ENCODE measurements around the gene C4orf50.

C4orf50 gene

DNA sequence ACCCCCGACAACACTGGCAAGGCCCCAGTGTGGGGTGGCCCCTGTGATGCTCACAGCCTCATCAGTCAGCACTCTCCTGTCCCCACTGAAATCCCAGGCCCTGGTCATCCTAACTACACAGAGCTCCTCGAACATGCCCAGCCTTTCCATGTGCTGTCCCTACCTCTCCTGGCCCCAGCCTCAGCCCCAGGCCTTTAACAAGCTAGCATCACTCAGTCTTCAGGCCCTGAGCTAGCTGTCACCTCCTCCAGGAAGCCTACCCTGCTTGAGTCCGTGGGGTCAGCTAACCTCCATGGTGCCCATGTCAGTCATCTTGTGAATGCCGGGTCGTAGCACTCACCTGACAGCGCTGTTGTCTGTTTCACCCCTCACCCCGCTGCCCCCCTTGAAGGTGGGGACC is 25.6 kb upstream of the C4orf50 start:
- DNase-seq (ENCODE audit: low read depth in 2 of 2), result no peak

GRCh38 chr4:6043188-6043587 is 25.0 kb upstream of the C4orf50 start:
- no peak for DNase-seq (ENCODE audit: low read depth in 2 of 2)

DNA sequence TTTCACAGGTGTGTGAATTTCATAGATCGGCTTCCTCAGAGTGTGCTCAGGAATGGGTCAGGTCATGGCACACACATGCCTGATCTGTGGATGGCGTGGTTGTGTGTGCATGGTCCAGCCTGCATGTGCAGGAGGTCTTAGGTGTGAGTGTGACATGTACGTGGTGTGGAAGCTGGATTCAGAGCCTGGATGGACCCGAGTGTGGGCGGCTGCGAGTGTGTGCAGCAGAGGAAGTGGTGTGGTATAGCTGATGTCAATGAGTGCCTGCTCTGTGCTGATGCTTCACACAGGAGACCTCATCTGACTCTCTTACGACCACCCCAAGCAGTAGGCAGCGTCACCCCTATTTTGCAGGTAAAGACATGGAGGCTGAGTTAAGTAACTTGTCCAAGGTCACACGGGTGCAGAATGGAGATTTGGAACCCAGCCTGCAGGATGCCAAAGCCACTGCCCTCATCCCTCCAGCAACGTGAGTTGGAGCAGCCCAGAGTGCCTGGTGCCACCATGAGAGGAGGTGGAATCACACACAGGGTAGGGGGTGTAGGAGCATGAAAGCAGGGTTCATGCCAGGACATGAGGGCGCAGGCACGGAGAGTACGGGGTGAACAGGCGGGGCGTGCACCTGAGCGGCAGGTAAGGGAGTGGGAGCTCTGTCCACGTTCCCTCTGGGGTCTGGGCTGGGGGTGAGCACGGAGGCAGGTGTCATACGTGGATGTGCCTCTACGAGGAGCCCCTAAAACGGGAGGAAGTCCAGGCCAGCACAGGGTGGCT is 24.2 kb upstream of the C4orf50 start:
- DNase-seq (ENCODE audit: low read depth in 2 of 2), result no peak

DNA sequence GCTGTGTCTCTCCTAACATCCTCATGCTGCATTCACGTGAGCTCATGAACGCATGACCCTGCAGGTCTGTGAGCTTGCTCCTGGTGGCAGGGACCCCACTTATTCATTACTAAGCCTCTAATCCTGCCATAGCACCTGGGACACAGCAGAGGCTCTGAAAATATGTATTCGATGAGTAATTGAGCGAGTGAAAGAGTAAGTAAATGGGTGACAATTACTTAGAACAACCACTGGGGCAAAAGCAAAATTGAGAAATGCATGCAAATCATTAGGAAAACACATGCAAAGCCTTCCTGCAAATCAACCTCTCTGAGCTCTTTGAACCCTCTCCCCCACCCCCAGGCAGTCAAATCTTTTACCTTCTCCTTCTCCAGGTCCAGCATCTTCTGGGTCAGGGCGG is 23.6 kb upstream of the C4orf50 start:
- DNase-seq (ENCODE audit: low read depth in 2 of 2), result no peak

GRCh38 chr4:6038711-6039110 is 20.5 kb upstream of the C4orf50 start:
- DNase-seq (ENCODE audit: low read depth in 2 of 2), result no peak

GRCh38 chr4:6035786-6036185 is 17.6 kb upstream of the C4orf50 start:
- DNase-seq (ENCODE audit: low read depth in 2 of 2), result no peak

GRCh38 chr4:6033381-6033780 is 15.2 kb upstream of the C4orf50 start:
- DNase-seq (ENCODE audit: low read depth in 2 of 2), result no peak

GRCh38 chr4:6032249-6033244 is 14.3 kb upstream of the C4orf50 start:
- no peak for DNase-seq (ENCODE audit: low read depth in 2 of 2)

DNA sequence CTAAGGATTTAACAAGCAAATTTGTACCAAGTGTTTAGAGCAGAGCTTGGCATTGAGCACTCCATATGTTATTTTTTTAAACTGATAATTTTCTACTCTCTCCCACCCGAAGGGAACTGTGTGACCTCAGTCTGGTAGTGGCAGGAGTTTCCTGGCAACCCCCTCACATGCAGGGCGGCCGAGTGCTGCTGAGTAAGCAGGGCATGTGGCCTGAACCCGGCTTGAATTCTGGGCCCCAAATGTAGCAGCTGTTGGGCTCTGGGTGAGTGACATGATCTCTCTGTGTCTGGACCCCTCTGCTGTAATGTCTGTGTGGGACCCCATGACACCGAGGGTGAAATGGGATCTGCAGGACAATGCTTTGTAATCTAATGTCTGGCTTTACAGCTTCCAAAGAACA is 13.6 kb upstream of the C4orf50 start:
- no peak for DNase-seq (ENCODE audit: low read depth in 2 of 2)

DNA sequence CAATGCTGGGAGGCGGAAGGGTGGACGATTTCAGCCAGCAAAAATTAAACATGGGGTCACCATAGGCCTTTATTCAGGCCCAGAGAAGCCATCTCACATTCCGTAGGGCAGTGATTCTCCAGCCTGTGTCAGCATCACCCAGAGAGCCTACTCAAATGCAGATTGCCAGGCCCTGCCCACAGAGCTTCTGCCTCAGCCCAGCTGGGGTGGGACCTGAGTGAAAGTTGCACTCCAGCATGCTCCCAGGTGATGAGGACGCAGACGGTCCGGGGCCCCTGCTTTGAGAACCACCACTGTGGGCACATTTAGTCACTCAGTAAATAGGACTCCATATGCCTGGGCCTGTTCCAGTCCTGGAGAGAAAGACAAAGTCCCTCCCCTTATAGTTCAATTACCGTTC is 12.4 kb upstream of the C4orf50 start:
- no peak for DNase-seq (ENCODE audit: low read depth in 2 of 2)

- no peak for DNase-seq (ENCODE audit: low read depth in 2 of 2)
These were observed 11.0 kb upstream of the C4orf50 start for GRCh38 chr4:6029254-6029653.

DNA sequence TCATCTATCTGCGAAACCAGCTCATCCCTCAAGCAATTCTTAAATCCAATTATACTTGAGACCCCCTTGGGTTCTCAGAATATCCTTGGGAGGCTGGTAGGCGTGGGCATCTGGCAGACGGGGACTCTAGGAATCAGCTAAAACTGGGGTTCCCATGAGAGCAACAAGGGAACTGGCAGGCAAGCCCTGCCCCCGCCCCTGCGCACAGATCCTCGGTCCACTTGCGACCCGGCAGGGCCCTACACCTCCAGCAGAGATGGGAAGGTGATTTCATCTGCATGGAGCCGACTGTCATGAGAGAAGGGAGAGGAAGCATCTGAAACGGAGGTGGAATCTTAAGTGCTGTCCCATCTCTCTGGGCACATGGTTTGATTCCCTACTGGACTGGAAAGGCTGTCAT is 9.9 kb upstream of the C4orf50 start:
- no peak for DNase-seq (ENCODE audit: low read depth in 2 of 2)

GRCh38 chr4:6027392-6027791 is 9.2 kb upstream of the C4orf50 start:
- DNase-seq (ENCODE audit: low read depth in 2 of 2), result no peak

DNA sequence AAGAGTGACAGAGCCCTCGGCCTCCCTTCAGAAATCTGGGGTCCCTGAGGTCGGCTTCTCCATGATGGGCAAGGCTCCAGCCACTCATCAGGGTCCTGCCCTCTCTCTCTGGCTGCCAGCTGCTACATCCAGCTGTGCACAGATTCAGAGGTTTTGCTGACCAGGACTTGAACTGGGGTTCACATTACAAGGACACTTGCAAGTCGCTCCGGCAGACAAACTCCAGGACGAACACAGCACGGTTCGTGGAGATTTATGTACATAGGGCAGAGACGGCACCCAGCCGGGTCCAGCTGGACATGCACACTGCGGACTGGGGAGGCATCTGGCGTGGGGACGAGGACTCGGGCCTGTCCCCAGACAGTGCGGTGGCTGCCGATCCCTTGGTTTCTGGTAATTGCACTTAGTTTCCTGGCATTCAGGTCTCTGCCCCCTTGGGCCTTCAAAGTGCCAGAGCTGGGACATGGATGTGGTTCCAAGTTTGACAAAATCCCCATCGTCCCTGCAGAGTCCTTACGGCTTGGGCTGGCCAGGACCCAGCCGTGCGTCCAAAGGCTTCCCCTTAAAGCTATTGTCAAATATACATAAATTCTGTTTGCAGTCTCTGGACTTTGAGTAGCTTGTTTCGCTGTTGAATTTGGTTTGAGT is 6.2 kb upstream of the C4orf50 start:
- DNase-seq (ENCODE audit: low read depth in 2 of 2), result no peak

DNA sequence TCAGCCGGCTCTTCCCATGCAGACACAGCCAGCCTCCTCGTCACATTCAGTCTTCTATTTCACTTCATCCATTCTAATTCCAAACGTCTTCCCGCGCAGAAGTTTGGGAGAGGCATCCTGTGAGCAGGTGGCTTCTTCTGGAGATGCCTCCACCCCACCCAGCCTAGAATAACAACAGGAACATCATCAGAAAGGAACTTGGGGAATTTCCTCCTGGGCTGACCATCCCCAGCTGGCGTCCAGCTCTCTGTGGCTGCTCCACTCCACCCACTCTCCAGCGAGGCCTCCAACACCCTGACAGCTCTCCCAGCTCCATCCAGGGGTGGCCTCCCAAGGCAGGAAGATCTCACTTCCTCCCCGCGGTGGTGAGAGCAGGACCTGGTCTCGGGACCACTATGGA is 5.5 kb upstream of the C4orf50 start:
- DNase-seq (ENCODE audit: low read depth in 2 of 2), result no peak

DNA sequence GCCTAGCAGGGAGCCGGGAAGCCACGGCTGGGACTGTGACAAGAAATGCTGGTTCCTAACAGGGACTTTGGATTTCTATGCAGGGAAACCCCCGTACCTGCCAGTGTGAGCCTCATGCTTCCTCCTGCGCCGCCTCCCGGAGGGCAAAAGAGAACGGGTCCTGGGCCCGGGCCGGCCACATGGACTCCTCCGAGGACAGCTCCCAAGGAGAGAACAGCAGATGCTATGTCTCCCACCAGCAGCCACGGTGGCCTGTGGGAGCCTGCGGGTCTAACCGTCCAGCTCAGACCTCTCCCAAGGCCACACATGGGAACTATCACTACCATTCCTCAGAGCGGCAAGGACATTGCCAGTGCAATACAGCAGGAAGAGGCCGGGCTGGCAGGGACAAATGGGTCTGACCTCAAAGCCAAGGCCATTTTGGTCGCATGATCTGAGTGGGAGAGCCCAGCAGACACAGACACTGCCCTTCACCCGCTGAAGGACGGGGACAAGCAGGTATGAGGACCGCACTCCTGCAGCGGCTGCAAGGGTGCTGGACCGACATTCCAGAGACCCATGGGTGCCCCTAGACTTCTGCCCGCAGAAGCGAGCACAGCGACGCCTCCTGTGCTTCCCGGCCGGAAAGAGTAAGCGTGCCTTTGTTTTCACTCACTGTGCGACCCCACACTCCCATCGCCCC is 4.5 kb upstream of the C4orf50 start:
- no peak for DNase-seq (ENCODE audit: low read depth in 2 of 2)

GRCh38 chr4:6021831-6022606 is 3.8 kb upstream of the C4orf50 start:
- DNase-seq (ENCODE audit: low read depth in 2 of 2), result no peak

- DNase-seq (ENCODE audit: low read depth in 2 of 2), result no peak
These were observed 2.4 kb upstream of the C4orf50 start for GRCh38 chr4:6020613-6021012.

GRCh38 chr4:6019316-6020263 is 1.4 kb upstream of the C4orf50 start:
- no peak for DNase-seq (ENCODE audit: low read depth in 2 of 2)

GRCh38 chr4:6017800-6018199 is 431 bp downstream of the C4orf50 start:
- DNase-seq (ENCODE audit: low read depth in 2 of 2), result no peak
